Measurements from ENCODE around the gene NR3C2.

Gene NR3C2

GRCh38 chr4:148452970-148453369 lies 10.8 kb upstream of the NR3C2 start:
- no peak for TF ChIP-seq CTCF (conservative IDR thresholded peaks at IDR 0.05; ENCODE audit: low read depth, low read length)
- DNase-seq (ENCODE audit: low read depth), result no peak

DNA sequence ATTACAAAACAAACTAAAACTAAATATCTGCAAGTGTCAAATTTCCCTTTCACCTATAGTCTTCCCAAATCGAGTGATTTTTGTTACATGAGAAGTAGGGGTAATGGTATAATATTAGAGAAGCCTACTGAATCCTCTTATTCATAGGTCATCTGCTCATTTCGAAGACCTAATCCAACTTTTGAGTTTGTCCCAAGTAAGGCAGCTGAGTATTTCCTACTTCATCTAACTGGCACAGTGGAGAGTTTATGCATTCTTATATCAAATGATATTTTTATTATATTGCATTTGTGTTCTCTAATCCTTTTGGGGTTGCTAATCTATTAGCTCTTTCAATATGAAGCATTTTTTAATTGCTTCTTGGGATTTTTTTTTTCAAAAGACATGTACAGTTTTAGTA lies 7.7 kb upstream of the NR3C2 start:
- no peak overlapping the region for H3K4me3 ChIP-seq (ENCODE audit: low read depth, low read length)
- TF ChIP-seq CTCF (conservative IDR thresholded peaks at IDR 0.05; ENCODE audit: low read depth, low read length), result no peak
- DNase-seq (ENCODE audit: low read depth), result no peak

More at GRCh38 chr4:148452970-148453369, 10.8 kb upstream of the NR3C2 start:
- no peak overlapping the region for H3K4me3 ChIP-seq (ENCODE audit: low read depth, low read length)

DNA sequence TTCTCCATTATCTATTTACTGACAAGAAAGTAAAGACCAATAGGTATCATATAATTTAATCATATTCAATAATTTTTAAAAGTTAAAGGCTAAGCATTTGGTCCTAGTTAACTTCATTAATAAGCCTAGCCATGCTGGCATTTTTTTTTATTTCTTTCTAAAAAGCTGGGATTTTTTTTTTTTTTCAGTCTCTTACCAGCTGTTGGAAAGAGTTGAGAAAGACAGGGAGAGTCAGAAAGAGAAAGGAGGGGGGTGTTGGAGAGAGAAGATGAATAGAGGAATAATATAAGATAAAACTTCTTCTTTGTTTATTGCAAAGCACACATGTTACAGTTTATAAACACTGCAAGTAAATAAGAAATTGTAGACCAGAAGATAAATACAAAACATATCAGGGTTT lies 5.9 kb upstream of the NR3C2 start:
- TF ChIP-seq CTCF (conservative IDR thresholded peaks at IDR 0.05; ENCODE audit: low read depth, low read length), result no peak

DNA sequence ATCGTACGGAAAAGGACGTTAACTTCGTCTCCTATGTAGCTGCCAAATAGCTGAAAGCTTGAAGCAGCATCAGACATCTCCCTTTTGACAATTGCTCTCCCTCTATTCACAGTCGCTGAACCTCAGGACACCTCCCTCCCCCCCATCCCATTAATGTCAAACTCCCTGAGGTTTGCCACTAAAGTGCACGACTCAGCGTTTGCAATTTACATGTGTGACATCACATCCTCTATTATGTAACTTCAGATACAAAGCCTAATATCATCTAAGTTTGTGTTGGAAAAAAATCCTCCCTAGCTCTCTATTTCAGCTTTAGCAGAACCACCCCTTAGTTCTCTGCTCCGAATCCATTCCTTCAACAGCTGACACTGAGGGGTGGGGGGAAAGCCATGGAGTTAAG lies 5.5 kb upstream of the NR3C2 start:
- DNase-seq (ENCODE audit: low read depth), result no peak
- H3K4me3 ChIP-seq (ENCODE audit: low read depth, low read length), result no peak overlapping the region
- no peak for TF ChIP-seq CTCF (conservative IDR thresholded peaks at IDR 0.05; ENCODE audit: low read depth, low read length)

More for the DNA sequence above, 5.9 kb upstream of the NR3C2 start:
- DNase-seq (ENCODE audit: low read depth), result no peak
- H3K4me3 ChIP-seq (ENCODE audit: low read depth, low read length), result no peak overlapping the region

- H3K4me3 ChIP-seq (ENCODE audit: low read depth, low read length), result peak overlapping the region; percentile 80
- no peak for DNase-seq (ENCODE audit: low read depth)
- TF ChIP-seq CTCF (conservative IDR thresholded peaks at IDR 0.05; ENCODE audit: low read depth, low read length), result no peak
These were observed 3.7 kb upstream of the NR3C2 start for GRCh38 chr4:148445860-148446330.

- DNase-seq (ENCODE audit: low read depth), result no peak
- no peak for TF ChIP-seq CTCF (conservative IDR thresholded peaks at IDR 0.05; ENCODE audit: low read depth, low read length)
- peak overlapping the region; percentile 80 for H3K4me3 ChIP-seq (ENCODE audit: low read depth, low read length)
These were observed 3.1 kb upstream of the NR3C2 start for GRCh38 chr4:148445071-148445859.
